Gastrocnemius medialis (tissue), 4 donors: ENCODE results near the gene NF2. TPM values are rescaled to one million over a fixed set of nuclear protein-coding genes. Genes with fewer than 3 reads are reported as not detected.

Experiments used
- ATAC-seq, 2 donors: fragments of 150-250 bp; one replicate each; pipeline ENCODE4 v1.9.1; 2016
- DNase-seq, 2 donors: peaks; one replicate each; pipeline ENCODE4 v3.0.0-alpha.2; 2019
- H3K27ac ChIP-seq, 4 donors: fragments of 200-600 bp; sonication (generic); 1 replicate in 1 of 4; 2 replicates in 3 of 4; pipeline ENCODE4 v1.5.1; 2016 to 2018; ENCODE audit warnings: mild to moderate bottlenecking in 2 of 4, moderate library complexity in 1 of 4
- H3K27me3 ChIP-seq, 3 donors: fragments of 200-600 bp; sonication (generic) in 2 of 3; 1 replicate in 1 of 3; 2 replicates in 2 of 3; pipeline versions ENCODE4 v1.5.1 to v1.6.0; 2016 to 2019; ENCODE audit warnings: mild to moderate bottlenecking in 1 of 3, moderate library complexity in 1 of 3
- H3K36me3 ChIP-seq, 2 donors: fragments of 200-600 bp; sonication (generic) in 1 of 2; one replicate each; pipeline ENCODE4 v1.5.1; 2017 to 2018
- H3K4me1 ChIP-seq, 2 donors: fragments of 200-600 bp; sonication (generic) in 1 of 2; one replicate each; pipeline ENCODE4 v1.5.1; 2016 to 2017; ENCODE audit warnings: mild to moderate bottlenecking in 2 of 2
- H3K4me3 ChIP-seq, 4 donors: fragments of 200-600 bp; sonication (generic) in 3 of 4; 1 replicate in 1 of 4; 2 replicates in 3 of 4; pipeline ENCODE4 v1.5.1; 2016 to 2019; ENCODE audit warnings: mild to moderate bottlenecking in 2 of 4
- H3K9me3 ChIP-seq, 3 donors: fragments of 200-600 bp; sonication (generic) in 2 of 3; 1 replicate in 1 of 3; 2 replicates in 2 of 3; pipeline ENCODE4 v1.5.1; 2016 to 2019
- POLR2A ChIP-seq, 2 donors: fragments of 450-650 bp; IDR thresholded peaks; one replicate each; pipeline ENCODE4 v1.6.1; 2017; ENCODE audit warnings: antibody characterized with exemption in 2 of 2, mild to moderate bottlenecking in 2 of 2, moderate library complexity in 2 of 2
- in situ Hi-C, 4 donors: fragments of 200-750 bp; cut with MboI; loops; one replicate each; pipeline versions ENCODE4 v1.15.0 to v1.8.0; 2017; ENCODE audit warnings: low sequenced_read_pairs in 4 of 4
- intact Hi-C: fragments of 100-400 bp; cut with DNase I; formaldehyde crosslinking; loops from one replicate; pipeline ENCODE4 v1.15.1; 2023; ENCODE audit warnings: low total_unique reads
- total RNA-seq, 4 donors: library from RNA; depleted of rRNA; stranded (reverse); fragments of >200 nt; gene quantifications; one replicate each; pipeline versions ENCODE4 v1.1.0 to v1.2.3, GENCODE V29; 2016
- TF ChIP-seq, protein P1 (sequence below), 5 experiments: fragments of 450-650 bp in 3 of 5; fragments of 200-600 bp in 2 of 5; sonication (generic) in 2 of 5; IDR thresholded peaks in 4 of 5; conservative IDR thresholded peaks in 1 of 5; 1 replicate in 4 of 5; 2 replicates in 1 of 5; pipeline ENCODE4 v1.5.1; 2016 to 2019; ENCODE audit warnings: antibody characterized with exemption in 5 of 5, mild to moderate bottlenecking in 3 of 5, moderate library complexity in 3 of 5

Gene NF2
- total RNA-seq, 4 donors from 2014 or later: 34.7 to 66.3 (median 48.2) TPM

DNA sequence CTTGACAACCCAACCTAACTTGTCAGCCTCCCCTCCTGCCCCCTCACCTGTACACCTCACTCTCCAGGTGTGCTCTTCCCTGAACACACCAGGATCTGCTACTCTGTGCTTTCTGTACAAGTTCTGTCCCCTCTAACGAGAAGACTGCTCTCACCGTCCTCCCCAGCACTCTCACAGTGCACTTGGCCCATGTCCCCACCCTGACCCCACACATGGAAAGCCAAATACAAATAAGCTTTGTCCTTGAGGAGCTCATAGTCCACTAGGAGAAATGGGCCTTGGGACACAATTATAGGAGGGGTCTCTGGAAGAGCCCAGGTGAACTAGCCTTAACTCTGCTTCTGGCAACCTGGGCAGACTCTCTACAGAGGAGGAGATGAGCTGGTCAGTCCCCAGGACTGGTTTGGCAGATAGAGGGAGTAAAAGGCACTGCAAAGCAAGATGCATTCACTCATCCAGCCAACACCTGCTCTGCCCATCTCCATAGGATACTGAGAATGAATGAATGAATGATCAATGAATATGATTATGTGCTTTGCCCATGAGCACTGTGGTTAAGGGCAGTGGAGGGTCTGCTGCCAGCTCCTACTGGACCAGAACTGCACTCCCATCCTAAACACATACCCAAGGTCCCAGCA lies 32.4 kb upstream of the NF2 start:
- no peak overlapping the region for H3K27ac ChIP-seq
- no peaks in the 10 kb centered on the region for H3K27me3 ChIP-seq
- no peak overlapping the region for H3K4me3 ChIP-seq
- DNase-seq (no peak), ATAC-seq (no peak)
- TF ChIP-seq POLR2A (IDR thresholded peaks at IDR 0.05): no peak
- TF ChIP-seq, protein P1, sequence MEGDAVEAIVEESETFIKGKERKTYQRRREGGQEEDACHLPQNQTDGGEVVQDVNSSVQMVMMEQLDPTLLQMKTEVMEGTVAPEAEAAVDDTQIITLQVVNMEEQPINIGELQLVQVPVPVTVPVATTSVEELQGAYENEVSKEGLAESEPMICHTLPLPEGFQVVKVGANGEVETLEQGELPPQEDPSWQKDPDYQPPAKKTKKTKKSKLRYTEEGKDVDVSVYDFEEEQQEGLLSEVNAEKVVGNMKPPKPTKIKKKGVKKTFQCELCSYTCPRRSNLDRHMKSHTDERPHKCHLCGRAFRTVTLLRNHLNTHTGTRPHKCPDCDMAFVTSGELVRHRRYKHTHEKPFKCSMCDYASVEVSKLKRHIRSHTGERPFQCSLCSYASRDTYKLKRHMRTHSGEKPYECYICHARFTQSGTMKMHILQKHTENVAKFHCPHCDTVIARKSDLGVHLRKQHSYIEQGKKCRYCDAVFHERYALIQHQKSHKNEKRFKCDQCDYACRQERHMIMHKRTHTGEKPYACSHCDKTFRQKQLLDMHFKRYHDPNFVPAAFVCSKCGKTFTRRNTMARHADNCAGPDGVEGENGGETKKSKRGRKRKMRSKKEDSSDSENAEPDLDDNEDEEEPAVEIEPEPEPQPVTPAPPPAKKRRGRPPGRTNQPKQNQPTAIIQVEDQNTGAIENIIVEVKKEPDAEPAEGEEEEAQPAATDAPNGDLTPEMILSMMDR (IDR thresholded peaks at IDR 0.05 in 4 of 5, conservative IDR thresholded peaks at IDR 0.05 in 1 of 5): no peak
- no peaks in the 10 kb centered on the region for H3K9me3 ChIP-seq
- no peaks in the 10 kb centered on the region for H3K36me3 ChIP-seq
- no peaks in the 10 kb centered on the region for H3K4me1 ChIP-seq
- in situ Hi-C loops: no loop called here
- intact Hi-C loops: no loop called here

DNA sequence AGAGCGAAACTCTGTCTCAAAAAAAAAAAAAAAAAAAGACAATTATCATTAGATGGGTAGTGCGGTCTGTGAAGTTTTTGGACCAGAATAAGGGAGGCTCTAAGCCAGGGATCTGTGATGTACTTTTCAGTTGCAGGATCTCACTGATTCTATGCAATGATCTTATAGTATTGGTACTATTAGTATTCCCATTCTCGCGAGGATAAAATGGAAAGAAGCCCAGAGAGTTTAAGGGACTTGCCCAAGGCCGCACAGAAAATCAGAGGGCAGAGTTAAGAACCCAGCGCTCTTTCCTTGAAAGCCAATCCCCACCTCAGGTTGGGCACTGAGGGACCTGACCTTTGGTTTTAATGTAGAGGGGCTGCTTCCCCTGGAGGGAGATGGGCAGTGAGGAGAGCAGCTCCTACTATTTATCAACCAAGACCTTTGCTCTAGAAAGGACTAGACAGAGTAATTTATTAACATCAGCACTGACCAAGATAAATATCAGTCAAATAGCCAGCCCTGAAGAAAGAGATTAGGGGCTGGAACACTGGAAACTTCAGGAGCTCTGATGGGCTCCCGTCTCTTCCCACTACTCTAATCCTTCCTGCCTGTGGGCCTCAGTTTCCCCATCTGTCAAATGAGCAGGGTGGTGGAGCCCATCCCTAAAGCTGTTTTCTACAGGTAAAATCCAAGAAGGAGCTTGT lies 28.5 kb upstream of the NF2 start:
- TF ChIP-seq POLR2A (IDR thresholded peaks at IDR 0.05): no peak
- TF ChIP-seq, protein P1 (IDR thresholded peaks at IDR 0.05 in 4 of 5, conservative IDR thresholded peaks at IDR 0.05 in 1 of 5): no peak
- no peaks in the 10 kb centered on the region for H3K9me3 ChIP-seq
- H3K27ac ChIP-seq: no peak overlapping the region
- in situ Hi-C loops: no loop called here
- ATAC-seq (no peak), DNase-seq (no peak)
- no peaks in the 10 kb centered on the region for H3K27me3 ChIP-seq
- no peaks in the 10 kb centered on the region for H3K36me3 ChIP-seq
- no peaks in the 10 kb centered on the region for H3K4me1 ChIP-seq
- H3K4me3 ChIP-seq: no peak overlapping the region
- intact Hi-C loops: no loop called here

DNA sequence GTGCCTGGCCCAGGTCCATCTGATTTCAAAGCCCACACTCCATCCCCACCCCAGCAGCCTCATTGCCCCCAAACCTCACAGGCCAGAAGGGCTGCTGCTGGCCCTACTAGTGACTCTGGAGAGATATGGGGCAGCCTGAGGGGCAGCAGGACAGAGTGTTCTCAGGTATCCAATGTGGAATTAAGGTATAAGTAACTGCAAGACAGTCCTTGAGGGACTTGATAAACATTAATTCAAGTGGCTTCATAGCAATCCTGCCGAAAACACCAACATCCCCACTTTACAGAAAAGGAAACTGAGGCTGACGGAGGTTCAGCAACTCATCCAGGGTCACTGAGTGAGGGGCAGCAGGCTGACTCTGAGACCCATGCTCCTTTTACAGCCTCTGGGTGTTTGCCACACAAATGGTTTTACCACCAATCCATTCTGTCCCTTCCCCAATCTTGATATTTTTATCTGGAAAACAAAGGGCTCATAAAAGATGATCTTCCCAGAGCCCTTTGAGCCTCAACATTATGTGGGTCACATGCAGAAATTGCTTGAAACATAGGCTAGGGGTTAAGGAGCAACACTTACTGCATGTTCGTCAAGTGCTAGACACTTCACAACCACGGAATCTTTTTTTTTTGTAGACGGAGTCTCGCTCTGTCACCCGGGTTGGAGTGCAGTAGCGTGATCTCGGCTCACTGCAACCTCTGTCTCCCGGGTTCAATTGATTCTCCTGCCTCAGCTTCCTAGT lies 24.8 kb upstream of the NF2 start:
- H3K36me3 ChIP-seq: no peaks in the 10 kb centered on the region
- no peak overlapping the region for H3K4me3 ChIP-seq
- in situ Hi-C loops (no loop called here), intact Hi-C loops (no loop called here)
- H3K4me1 ChIP-seq: no peaks in the 10 kb centered on the region
- no peak overlapping the region for H3K27ac ChIP-seq
- ATAC-seq (no peak), DNase-seq (no peak)
- TF ChIP-seq, protein P1 (IDR thresholded peaks at IDR 0.05 in 4 of 5, conservative IDR thresholded peaks at IDR 0.05 in 1 of 5): no peak
- no peaks in the 10 kb centered on the region for H3K9me3 ChIP-seq
- H3K27me3 ChIP-seq: peaks cover 0 to 11% (median 6%) of the 10 kb centered on the region in 3 donors

DNA sequence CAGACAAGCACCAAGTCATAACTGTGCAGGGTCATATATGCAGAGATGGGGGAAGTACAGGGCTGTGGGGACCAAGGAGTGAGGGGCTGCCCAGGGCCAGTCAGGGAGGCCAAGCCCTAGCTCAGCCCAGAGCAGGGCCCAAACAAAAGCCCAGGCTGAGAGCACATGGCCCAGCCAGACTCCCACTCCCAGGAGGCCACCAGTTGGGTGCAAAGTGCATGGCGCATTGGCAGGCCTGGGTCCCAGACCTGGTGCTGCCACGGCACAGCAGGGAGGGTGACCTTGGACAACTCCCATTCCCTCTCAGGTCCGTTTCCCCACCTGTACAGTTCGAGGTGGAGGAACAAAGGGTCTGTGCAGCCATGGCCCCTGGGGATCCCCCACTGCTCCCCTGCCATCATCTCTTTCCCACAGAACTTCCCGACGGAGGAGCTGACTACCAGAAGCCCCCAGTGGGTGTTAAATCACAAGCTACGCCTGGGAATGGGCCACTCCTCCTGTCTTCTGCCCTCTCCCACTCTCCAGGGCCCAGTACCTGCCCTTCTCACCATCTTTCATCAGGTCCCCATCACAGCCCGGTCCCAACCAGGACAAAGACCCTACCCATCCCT lies 23.1 kb upstream of the NF2 start:
- Histone ChIP-seq H3K9me3 (no peaks in the 10 kb centered on the region), H3K4me3 (peak overlapping the region; percentile 49 to 66 (median 52)), H3K36me3 (no peaks in the 10 kb centered on the region), H3K27me3 (peaks cover 0 to 11% (median 6%) of the 10 kb centered on the region in 3 donors), H3K4me1 (no peaks in the 10 kb centered on the region), H3K27ac (no peak overlapping the region)
- no peak for ATAC-seq
- DNase-seq: no peak
- TF ChIP-seq, protein P1 (IDR thresholded peaks at IDR 0.05 in 4 of 5, conservative IDR thresholded peaks at IDR 0.05 in 1 of 5): no peak
- no peak for TF ChIP-seq POLR2A (IDR thresholded peaks at IDR 0.05)
- in situ Hi-C loops: no loop called here
- intact Hi-C loops: no loop called here
